Lung (tissue), 12 donors: Measurements from ENCODE around the gene WNT4. TPM values are rescaled to one million over a fixed set of nuclear protein-coding genes. Genes with fewer than 3 reads are reported as not detected.
A peak's percentile ranks its signal among the peaks of the same experiment; 100 is the strongest.

ENCODE experiments used
- ATAC-seq: fragments of 200-7000 bp; cut with Tn5 transposase; one replicate; pipeline ENCODE4 v1.9.1; 2020; ENCODE audit warnings: moderate number of reproducible peaks; ENCODE audit not compliant: insufficient read depth, low FRiP score
- DNase-seq, 3 donors: peaks; one replicate each; pipeline ENCODE4 v3.0.0-alpha.2; 2013 to 2017
- H3K27ac ChIP-seq, 2 donors: one replicate each; pipeline ENCODE4 v1.5.1; 2013; ENCODE audit warnings: mild to moderate bottlenecking in 2 of 2, moderate library complexity in 2 of 2, control low read depth in 1 of 2, inconsistent platforms in 1 of 2, low read depth in 1 of 2, low read length in 1 of 2
- H3K27me3 ChIP-seq, 3 donors: one replicate each; pipeline ENCODE4 v1.5.1; 2013; ENCODE audit warnings: low read length in 2 of 3; ENCODE audit not compliant: control insufficient read depth in 3 of 3, insufficient read depth in 3 of 3
- H3K36me3 ChIP-seq, 4 donors: one replicate each; pipeline ENCODE4 v1.5.1; 2013; ENCODE audit warnings: low read length in 4 of 4, mild to moderate bottlenecking in 1 of 4, moderate library complexity in 1 of 4; ENCODE audit not compliant: control insufficient read depth in 4 of 4, insufficient read depth in 4 of 4
- H3K4me1 ChIP-seq, 5 donors: one replicate each; pipeline ENCODE4 v1.5.1; 2013; ENCODE audit warnings: low read length in 5 of 5, mild to moderate bottlenecking in 2 of 5, moderate library complexity in 1 of 5; ENCODE audit not compliant: control insufficient read depth in 5 of 5, insufficient read depth in 5 of 5
- H3K4me3 ChIP-seq: one replicate; pipeline ENCODE4 v1.5.1; 2013; ENCODE audit warnings: mild to moderate bottlenecking, control low read depth, moderate library complexity
- H3K9ac ChIP-seq, 2 donors: one replicate each; pipeline ENCODE4 v1.5.1; 2013; ENCODE audit warnings: low read length in 2 of 2, control low read depth in 1 of 2; ENCODE audit not compliant: insufficient read depth in 1 of 2
- H3K9me3 ChIP-seq, 4 donors: one replicate each; pipeline ENCODE4 v1.5.1; 2013; ENCODE audit warnings: low read length in 3 of 4, mild to moderate bottlenecking in 1 of 4, moderate library complexity in 1 of 4; ENCODE audit not compliant: control insufficient read depth in 4 of 4, insufficient read depth in 3 of 4
- WGBS, 2 donors: extraction: QIAGEN DNeasy Blood & Tissue Kit; methylation state at CpG; one replicate each; pipeline ENCODE4 v1.1.7; 2013; 5-methylcytosine and 5-hydroxymethylcytosine counted together
- polyA plus RNA-seq, 2 donors: library from polyadenylated mRNA; stranded (reverse); fragments of 200-250 nt; gene quantifications; one replicate each; pipeline ENCODE4 v1.2.1, GENCODE V29; 2013
- total RNA-seq, 2 donors: library from RNA; depleted of rRNA in 1 of 2; stranded (reverse); fragments of >200 nt in 1 of 2; gene quantifications; one replicate each; pipeline ENCODE4 v1.2.1, GENCODE V29; 2014 to 2021
- TF ChIP-seq, protein P1 (sequence below): IDR thresholded peaks from 2 replicates; pipeline ENCODE4 v1.5.1; 2012; ENCODE audit warnings: mild to moderate bottlenecking; ENCODE audit errors: control extremely low read depth, extremely low read depth
- donor health status: control.
- donor health status: control.
- donor health status: Bipolar disorder and iron deficiency.
- donor health status: healthy.
- donor health status: DM: yes; HTN: yes; CAD: no.

The WNT4 gene
- total and polyA plus RNA-seq, 4 donors: 0.94 to 4.2 (median 2.2) TPM

DNA sequence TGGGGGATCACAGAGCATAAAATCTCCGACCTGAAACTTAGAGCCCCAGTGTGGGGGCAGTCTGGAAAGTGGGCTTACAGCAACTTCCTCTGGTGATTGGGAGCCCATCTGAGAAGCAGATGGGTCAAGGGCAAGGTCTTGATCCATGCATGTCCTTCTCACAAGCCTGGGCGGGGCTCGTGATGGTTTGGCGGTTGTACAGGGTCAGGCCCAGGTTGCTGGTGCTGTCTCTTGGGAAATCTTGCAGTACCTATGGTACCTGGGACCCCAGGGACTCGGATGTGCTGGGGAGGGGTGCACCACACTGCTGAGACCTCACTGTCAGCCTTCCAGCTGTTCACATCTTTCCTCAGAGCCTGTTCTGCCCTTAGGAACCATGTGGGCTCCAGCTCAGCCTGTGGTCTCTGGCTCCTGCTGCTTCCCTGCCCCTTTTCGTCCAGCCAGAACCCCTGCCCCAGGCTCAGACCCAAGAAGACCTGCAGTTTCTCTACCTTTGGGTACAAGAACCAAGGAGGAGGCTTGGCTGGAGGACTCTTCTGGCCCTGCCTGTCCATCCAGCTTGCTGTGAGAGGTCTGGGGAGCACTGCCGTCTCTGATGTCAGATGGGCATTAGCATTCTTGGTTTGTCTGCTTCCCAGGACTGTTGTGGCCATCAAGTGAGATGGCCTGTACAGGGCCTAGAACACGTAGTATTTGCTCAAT, 24.5 kb downstream of the WNT4 start:
- 79 to 89% methylated on average over 7 to 8 of the region's 8 CpGs for WGBS, 2 donors
- H3K4me3 ChIP-seq: no peak overlapping the region
- ATAC-seq (no peak), DNase-seq (no peak)
- H3K36me3 ChIP-seq: peaks cover 0 to 31% (median 0%) of the 10 kb centered on the region in 4 donors
- H3K9me3 ChIP-seq: no peaks in the 10 kb centered on the region
- no peaks in the 10 kb centered on the region for H3K27me3 ChIP-seq
- no peak overlapping the region for H3K27ac ChIP-seq
- H3K4me1 ChIP-seq: peaks cover 0 to 31% (median 11%) of the 10 kb centered on the region in 5 donors
- TF ChIP-seq, protein P1, sequence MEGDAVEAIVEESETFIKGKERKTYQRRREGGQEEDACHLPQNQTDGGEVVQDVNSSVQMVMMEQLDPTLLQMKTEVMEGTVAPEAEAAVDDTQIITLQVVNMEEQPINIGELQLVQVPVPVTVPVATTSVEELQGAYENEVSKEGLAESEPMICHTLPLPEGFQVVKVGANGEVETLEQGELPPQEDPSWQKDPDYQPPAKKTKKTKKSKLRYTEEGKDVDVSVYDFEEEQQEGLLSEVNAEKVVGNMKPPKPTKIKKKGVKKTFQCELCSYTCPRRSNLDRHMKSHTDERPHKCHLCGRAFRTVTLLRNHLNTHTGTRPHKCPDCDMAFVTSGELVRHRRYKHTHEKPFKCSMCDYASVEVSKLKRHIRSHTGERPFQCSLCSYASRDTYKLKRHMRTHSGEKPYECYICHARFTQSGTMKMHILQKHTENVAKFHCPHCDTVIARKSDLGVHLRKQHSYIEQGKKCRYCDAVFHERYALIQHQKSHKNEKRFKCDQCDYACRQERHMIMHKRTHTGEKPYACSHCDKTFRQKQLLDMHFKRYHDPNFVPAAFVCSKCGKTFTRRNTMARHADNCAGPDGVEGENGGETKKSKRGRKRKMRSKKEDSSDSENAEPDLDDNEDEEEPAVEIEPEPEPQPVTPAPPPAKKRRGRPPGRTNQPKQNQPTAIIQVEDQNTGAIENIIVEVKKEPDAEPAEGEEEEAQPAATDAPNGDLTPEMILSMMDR: no peak
- no peak overlapping the region for H3K9ac ChIP-seq

DNA sequence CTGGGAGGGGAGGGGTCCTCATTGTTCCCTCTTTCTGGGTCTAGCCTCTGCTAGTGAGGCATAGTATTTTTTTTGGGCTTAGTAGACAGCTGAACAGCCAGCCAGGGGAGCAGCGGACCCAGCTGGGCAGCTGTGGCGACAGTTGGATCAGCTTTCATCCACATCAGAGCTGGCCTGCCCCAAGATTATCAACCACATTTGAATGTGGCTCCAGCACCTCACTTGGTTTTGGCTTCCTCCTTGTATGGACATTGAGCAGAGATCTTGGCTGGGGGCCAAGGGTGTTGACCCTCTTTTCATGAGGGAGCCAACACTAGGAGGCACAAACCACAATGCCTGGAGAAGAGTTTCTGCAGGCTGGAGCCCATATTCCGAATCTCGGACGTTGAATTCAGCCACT, 25.0 kb downstream of the WNT4 start:
- Histone ChIP-seq H3K27ac (no peak overlapping the region), H3K36me3 (peaks cover 0 to 34% (median 1%) of the 10 kb centered on the region in 4 donors), H3K27me3 (no peaks in the 10 kb centered on the region), H3K9ac (no peak overlapping the region), H3K9me3 (no peaks in the 10 kb centered on the region), H3K4me1 (peaks cover 0 to 31% (median 11%) of the 10 kb centered on the region in 5 donors), H3K4me3 (no peak overlapping the region)
- DNase-seq (peak; percentile 69 to 80 (median 74)), ATAC-seq (no peak)
- WGBS, 2 donors: 79 to 89% methylated on average over 5 of the region's 5 CpGs
- TF ChIP-seq, protein P1: no peak

DNA sequence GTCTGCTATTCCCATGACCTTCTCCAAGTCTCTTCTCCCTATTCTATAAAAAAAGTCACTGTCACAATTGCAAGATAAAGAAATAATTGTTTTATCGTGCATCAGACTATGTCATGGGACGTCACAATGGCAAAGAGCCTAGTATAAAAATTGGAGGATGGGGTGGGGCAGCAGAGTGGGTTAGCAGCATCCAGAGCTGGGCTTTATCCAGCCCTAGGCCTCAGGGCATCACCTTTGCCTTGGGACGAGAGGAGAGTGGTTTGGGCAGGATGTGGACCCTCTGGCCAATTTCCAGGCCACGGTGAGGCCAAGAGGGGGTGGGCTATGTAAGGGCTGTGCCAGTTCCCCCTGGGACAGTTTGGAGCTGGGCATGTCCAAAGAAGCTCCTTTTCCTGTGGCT, 25.7 kb downstream of the WNT4 start:
- WGBS, 2 donors: 60 to 74% methylated on average over 4 of the region's 4 CpGs
- no peaks in the 10 kb centered on the region for H3K9me3 ChIP-seq
- H3K9ac ChIP-seq: no peak overlapping the region
- H3K27me3 ChIP-seq: no peaks in the 10 kb centered on the region
- DNase-seq (no peak), ATAC-seq (no peak)
- no peak overlapping the region for H3K27ac ChIP-seq
- no peak overlapping the region for H3K4me3 ChIP-seq
- H3K4me1 ChIP-seq: peaks cover 0 to 31% (median 11%) of the 10 kb centered on the region in 5 donors
- peaks cover 0 to 39% (median 3%) of the 10 kb centered on the region in 4 donors for H3K36me3 ChIP-seq
- TF ChIP-seq, protein P1: no peak
